Measurements from ENCODE around the gene CAPN8.

The CAPN8 gene

GRCh38 chr1:223514644-223515043 is 150.9 kb downstream of the CAPN8 start:
- TF ChIP-seq CTCF (IDR thresholded peaks at IDR 0.05; ENCODE audit: low read length, missing control alignments): no peak
- no peak for DNase-seq (ENCODE audit: low read depth)
- no peak overlapping the region for H3K4me3 ChIP-seq (replicated peaks; ENCODE audit: low read depth, low read length)

- TF ChIP-seq CTCF (IDR thresholded peaks at IDR 0.05; ENCODE audit: low read length, missing control alignments): no peak
- no peak for DNase-seq (ENCODE audit: low read depth)
- no peak overlapping the region for H3K4me3 ChIP-seq (replicated peaks; ENCODE audit: low read depth, low read length)
These were observed 152.2 kb downstream of the CAPN8 start for GRCh38 chr1:223513309-223513708.

- no peak for DNase-seq (ENCODE audit: low read depth)
- no peak for TF ChIP-seq CTCF (IDR thresholded peaks at IDR 0.05; ENCODE audit: low read length, missing control alignments)
These were observed 153.4 kb downstream of the CAPN8 start for GRCh38 chr1:223512057-223512456.

GRCh38 chr1:223508796-223509195 is 156.7 kb downstream of the CAPN8 start:
- no peak for DNase-seq (ENCODE audit: low read depth)
- no peak for TF ChIP-seq CTCF (IDR thresholded peaks at IDR 0.05; ENCODE audit: low read length, missing control alignments)
- no peak overlapping the region for H3K4me3 ChIP-seq (replicated peaks; ENCODE audit: low read depth, low read length)

More at GRCh38 chr1:223512057-223512456, 153.4 kb downstream of the CAPN8 start:
- H3K4me3 ChIP-seq (replicated peaks; ENCODE audit: low read depth, low read length): no peak overlapping the region

GRCh38 chr1:223504741-223505140 is 160.8 kb downstream of the CAPN8 start:
- no peak overlapping the region for H3K4me3 ChIP-seq (replicated peaks; ENCODE audit: low read depth, low read length)
- DNase-seq (ENCODE audit: low read depth): peak; percentile 81
- TF ChIP-seq CTCF (IDR thresholded peaks at IDR 0.05; ENCODE audit: low read length, missing control alignments): no peak

GRCh38 chr1:223503348-223503747 is 162.2 kb downstream of the CAPN8 start:
- H3K4me3 ChIP-seq (replicated peaks; ENCODE audit: low read depth, low read length): no peak overlapping the region
- TF ChIP-seq CTCF (IDR thresholded peaks at IDR 0.05; ENCODE audit: low read length, missing control alignments): no peak
- no peak for DNase-seq (ENCODE audit: low read depth)

GRCh38 chr1:223500560-223501425 is 164.7 kb downstream of the CAPN8 start:
- H3K4me3 ChIP-seq (replicated peaks; ENCODE audit: low read depth, low read length): no peak overlapping the region
- peak; percentile 91 for DNase-seq (ENCODE audit: low read depth)

More at GRCh38 chr1:223500560-223501425, 164.7 kb downstream of the CAPN8 start:
- TF ChIP-seq CTCF (IDR thresholded peaks at IDR 0.05; ENCODE audit: low read length, missing control alignments): no peak
